SK-N-SH (cell line): ENCODE results near the gene BRAT1.

ENCODE experiments used
- CHD2 ChIP-seq: fragments of 150-350 bp; IDR thresholded peaks from 2 replicates; pipeline ENCODE4 v1.6.1; 2018; ENCODE audit warnings: low read length; ENCODE audit not compliant: partially characterized antibody
- ELF1 ChIP-seq: IDR thresholded peaks from 2 replicates; pipeline ENCODE4 v1.4.0; 2012
- FOSL2 ChIP-seq: IDR thresholded peaks from 2 replicates; pipeline ENCODE4 v1.4.0; 2012; ENCODE audit warnings: low read depth, mild to moderate bottlenecking, moderate library complexity, borderline replicate concordance
- FOXM1 ChIP-seq: IDR thresholded peaks from 2 replicates; pipeline ENCODE4 v1.4.0; 2012; ENCODE audit warnings: low read depth, mild to moderate bottlenecking
- GATA2 ChIP-seq: sonication (generic); formaldehyde crosslinking; IDR thresholded peaks from 2 replicates; pipeline ENCODE4 v1.5.0; 2020; ENCODE audit warnings: mild to moderate bottlenecking, missing genetic modification reagents
- JUND ChIP-seq: IDR thresholded peaks from 2 replicates; pipeline ENCODE4 v1.4.0; 2012
- NFIC ChIP-seq: IDR thresholded peaks from 2 replicates; pipeline ENCODE4 v1.4.0; 2012; ENCODE audit warnings: borderline replicate concordance
- RAD21 ChIP-seq: IDR thresholded peaks from 2 replicates; pipeline ENCODE4 v1.6.1; 2012; ENCODE audit warnings: mild to moderate bottlenecking, low read length
- SIN3A ChIP-seq: IDR thresholded peaks from 2 replicates; pipeline ENCODE4 v1.6.1; 2012; ENCODE audit warnings: low read depth, mild to moderate bottlenecking, low read length, moderate library complexity, borderline replicate concordance
- SMC3 ChIP-seq: IDR thresholded peaks from 2 replicates; pipeline ENCODE4 v1.6.1; 2012; ENCODE audit warnings: low read depth, low read length, improper control_type of control experiment
- TAF1 ChIP-seq: IDR thresholded peaks from 2 replicates; pipeline ENCODE4 v1.6.1; 2012; ENCODE audit warnings: low read depth, mild to moderate bottlenecking, low read length, moderate library complexity, borderline replicate concordance
- TF ChIP-seq, protein P1 (sequence below): IDR thresholded peaks from 2 replicates; pipeline ENCODE4 v1.6.1; 2012; ENCODE audit warnings: mild to moderate bottlenecking, low read depth, low read length, moderate library complexity
- TF ChIP-seq, protein P2 (sequence below): fragments of 200-600 bp; sonication (generic); IDR thresholded peaks from 2 replicates; pipeline ENCODE4 v1.6.1; 2017; ENCODE audit warnings: antibody characterized with exemption, mild to moderate bottlenecking, moderate library complexity
- TF ChIP-seq, protein P3 (sequence below): fragments of 150-350 bp; IDR thresholded peaks from 2 replicates; pipeline ENCODE4 v1.6.1; 2017; ENCODE audit warnings: antibody characterized with exemption, low read length, low read depth, borderline replicate concordance

DNA sequence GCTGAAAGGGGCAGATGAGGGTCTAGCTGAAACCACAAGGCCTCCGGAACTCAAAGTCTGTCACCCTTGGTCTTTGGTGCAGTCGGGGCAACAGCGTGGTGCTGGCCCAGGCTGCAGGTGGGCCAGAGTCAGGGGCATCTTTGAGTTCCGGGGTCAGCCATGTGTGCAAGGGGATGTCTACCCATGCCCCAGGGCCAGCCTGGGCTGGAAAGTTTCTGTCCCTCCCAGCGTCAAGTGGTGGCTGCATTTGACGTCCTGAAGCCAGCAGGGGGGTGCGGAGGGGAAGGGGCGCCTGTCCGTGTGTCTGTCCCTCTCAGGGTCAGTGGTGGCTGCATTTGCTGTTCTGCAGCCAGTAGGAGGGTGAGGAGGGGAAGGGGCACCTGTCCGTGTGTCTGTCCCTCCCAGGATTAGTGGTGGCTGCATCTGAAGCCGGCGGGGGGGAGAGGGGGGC is 638 bp downstream of the BRAT1 start:
- TF ChIP-seq ELF1 (no peak), SMC3 (no peak), RAD21 (no peak), SIN3A (no peak), FOSL2 (no peak), FOXM1 (no peak), CHD2 (no peak), JUND (no peak), NFIC (no peak), TAF1 (no peak), GATA2 (CRISPR knock-in tag) (no peak)
- TF ChIP-seq, protein P1, sequence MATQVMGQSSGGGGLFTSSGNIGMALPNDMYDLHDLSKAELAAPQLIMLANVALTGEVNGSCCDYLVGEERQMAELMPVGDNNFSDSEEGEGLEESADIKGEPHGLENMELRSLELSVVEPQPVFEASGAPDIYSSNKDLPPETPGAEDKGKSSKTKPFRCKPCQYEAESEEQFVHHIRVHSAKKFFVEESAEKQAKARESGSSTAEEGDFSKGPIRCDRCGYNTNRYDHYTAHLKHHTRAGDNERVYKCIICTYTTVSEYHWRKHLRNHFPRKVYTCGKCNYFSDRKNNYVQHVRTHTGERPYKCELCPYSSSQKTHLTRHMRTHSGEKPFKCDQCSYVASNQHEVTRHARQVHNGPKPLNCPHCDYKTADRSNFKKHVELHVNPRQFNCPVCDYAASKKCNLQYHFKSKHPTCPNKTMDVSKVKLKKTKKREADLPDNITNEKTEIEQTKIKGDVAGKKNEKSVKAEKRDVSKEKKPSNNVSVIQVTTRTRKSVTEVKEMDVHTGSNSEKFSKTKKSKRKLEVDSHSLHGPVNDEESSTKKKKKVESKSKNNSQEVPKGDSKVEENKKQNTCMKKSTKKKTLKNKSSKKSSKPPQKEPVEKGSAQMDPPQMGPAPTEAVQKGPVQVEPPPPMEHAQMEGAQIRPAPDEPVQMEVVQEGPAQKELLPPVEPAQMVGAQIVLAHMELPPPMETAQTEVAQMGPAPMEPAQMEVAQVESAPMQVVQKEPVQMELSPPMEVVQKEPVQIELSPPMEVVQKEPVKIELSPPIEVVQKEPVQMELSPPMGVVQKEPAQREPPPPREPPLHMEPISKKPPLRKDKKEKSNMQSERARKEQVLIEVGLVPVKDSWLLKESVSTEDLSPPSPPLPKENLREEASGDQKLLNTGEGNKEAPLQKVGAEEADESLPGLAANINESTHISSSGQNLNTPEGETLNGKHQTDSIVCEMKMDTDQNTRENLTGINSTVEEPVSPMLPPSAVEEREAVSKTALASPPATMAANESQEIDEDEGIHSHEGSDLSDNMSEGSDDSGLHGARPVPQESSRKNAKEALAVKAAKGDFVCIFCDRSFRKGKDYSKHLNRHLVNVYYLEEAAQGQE = no peak
- TF ChIP-seq, protein P2, sequence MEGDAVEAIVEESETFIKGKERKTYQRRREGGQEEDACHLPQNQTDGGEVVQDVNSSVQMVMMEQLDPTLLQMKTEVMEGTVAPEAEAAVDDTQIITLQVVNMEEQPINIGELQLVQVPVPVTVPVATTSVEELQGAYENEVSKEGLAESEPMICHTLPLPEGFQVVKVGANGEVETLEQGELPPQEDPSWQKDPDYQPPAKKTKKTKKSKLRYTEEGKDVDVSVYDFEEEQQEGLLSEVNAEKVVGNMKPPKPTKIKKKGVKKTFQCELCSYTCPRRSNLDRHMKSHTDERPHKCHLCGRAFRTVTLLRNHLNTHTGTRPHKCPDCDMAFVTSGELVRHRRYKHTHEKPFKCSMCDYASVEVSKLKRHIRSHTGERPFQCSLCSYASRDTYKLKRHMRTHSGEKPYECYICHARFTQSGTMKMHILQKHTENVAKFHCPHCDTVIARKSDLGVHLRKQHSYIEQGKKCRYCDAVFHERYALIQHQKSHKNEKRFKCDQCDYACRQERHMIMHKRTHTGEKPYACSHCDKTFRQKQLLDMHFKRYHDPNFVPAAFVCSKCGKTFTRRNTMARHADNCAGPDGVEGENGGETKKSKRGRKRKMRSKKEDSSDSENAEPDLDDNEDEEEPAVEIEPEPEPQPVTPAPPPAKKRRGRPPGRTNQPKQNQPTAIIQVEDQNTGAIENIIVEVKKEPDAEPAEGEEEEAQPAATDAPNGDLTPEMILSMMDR = no peak
- TF ChIP-seq, protein P3, sequence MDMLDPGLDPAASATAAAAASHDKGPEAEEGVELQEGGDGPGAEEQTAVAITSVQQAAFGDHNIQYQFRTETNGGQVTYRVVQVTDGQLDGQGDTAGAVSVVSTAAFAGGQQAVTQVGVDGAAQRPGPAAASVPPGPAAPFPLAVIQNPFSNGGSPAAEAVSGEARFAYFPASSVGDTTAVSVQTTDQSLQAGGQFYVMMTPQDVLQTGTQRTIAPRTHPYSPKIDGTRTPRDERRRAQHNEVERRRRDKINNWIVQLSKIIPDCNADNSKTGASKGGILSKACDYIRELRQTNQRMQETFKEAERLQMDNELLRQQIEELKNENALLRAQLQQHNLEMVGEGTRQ = no peak
